Measurements from ENCODE around the gene CRKL. TPM values are rescaled to one million over a fixed set of nuclear protein-coding genes. Genes with fewer than 3 reads are reported as not detected.

CRKL gene
- total RNA-seq, 1 experiment from 2014 or later, result 106 TPM

- Histone ChIP-seq H2BK5ac (ENCODE audit: insufficient read length, low read length) (no peak overlapping the region), H3K27ac (ENCODE audit: insufficient read length, low read depth, low read length) (no peak overlapping the region), H3K18ac (ENCODE audit: insufficient read length, low read depth, low read length) (no peak overlapping the region), H3K4me2 (ENCODE audit: insufficient read depth, insufficient read length, low read length) (no peak overlapping the region), H3K56ac (ENCODE audit: insufficient read length, low read depth, low read length) (no peak overlapping the region), H3K23me2 (ENCODE audit: insufficient read length, low read depth, low read length, poor library complexity, severe bottlenecking) (no peaks in the 10 kb centered on the region), H2BK12ac (ENCODE audit: insufficient read length, low read depth, low read length) (no peak overlapping the region), H2AFZ (ENCODE audit: low read length) (no peak overlapping the region), H2BK15ac (ENCODE audit: low read depth, low read length) (no peak overlapping the region), H2AK5ac (ENCODE audit: insufficient read length, low read length) (no peak overlapping the region), H3K23ac (ENCODE audit: insufficient read length, low read depth, low read length) (no peak overlapping the region), H3K79me2 (ENCODE audit: insufficient read depth, low read length) (no peaks in the 10 kb centered on the region), H4K91ac (ENCODE audit: insufficient read length, low read depth, low read length) (no peak overlapping the region), H3K14ac (ENCODE audit: insufficient read depth, low read length) (no peak overlapping the region), H4K8ac (replicated peaks; ENCODE audit: insufficient read length, low read depth, low read length) (no peak overlapping the region), H2BK120ac (ENCODE audit: low read depth, low read length, poor library complexity, severe bottlenecking) (no peak overlapping the region), H3K4ac (ENCODE audit: low read depth, low read length) (no peak overlapping the region), H2BK20ac (ENCODE audit: low read depth, low read length, poor library complexity, severe bottlenecking) (no peak overlapping the region), H4K20me1 (ENCODE audit: control insufficient read depth, insufficient read depth, insufficient read length) (no peaks in the 10 kb centered on the region), H3K4me1 (ENCODE audit: insufficient read depth, low read length) (no peaks in the 10 kb centered on the region), H3K9ac (ENCODE audit: extremely low read depth, insufficient read length, low read length) (no peak overlapping the region), H3T11ph (ENCODE audit: low read length) (no peak overlapping the region), H3K9me3 (ENCODE audit: control insufficient read depth, low read depth, low read length) (no peaks in the 10 kb centered on the region), H4K5ac (ENCODE audit: insufficient read length, low read depth, low read length) (no peak overlapping the region), H3K27me3 (ENCODE audit: insufficient read depth, low read length) (no peaks in the 10 kb centered on the region), H3K79me1 (ENCODE audit: insufficient read depth, low read depth, low read length, poor library complexity, severe bottlenecking) (no peaks in the 10 kb centered on the region)
- no peaks in the 10 kb centered on the region for H3K27me3 Mint-ChIP-seq (ENCODE audit: low read depth)
- no peak overlapping the region for H3K27ac Mint-ChIP-seq
- no peak for DNase-seq
- no peaks in the 10 kb centered on the region for H3K9me3 Mint-ChIP-seq
- no peak overlapping the region for H3K4me3 Mint-ChIP-seq
- peaks cover 0 to 37% (median 19%) of the 10 kb centered on the region in 3 experiments for H3K36me3 Mint-ChIP-seq (ENCODE audit: insufficient read depth in 1 of 3, low read depth in 3 of 3)
- no CpG with 5 or more reads among the region's 17 CpGs for WGBS (ENCODE audit: extremely low coverage, insufficient read length, low lambda C conversion rate)
- H3K4me1 Mint-ChIP-seq, result 0 out of 4 replicates have a peak, but pooled peaks cover 0 to 2% of the 10 kb centered on the region in 2 experiments
- no peak for TF ChIP-seq CTCF (conservative IDR thresholded peaks at IDR 0.05)
Observed at GRCh38 chr22:20989323-20990138, 72.3 kb downstream of the CRKL start.
